Endodermal cell (in vitro differentiated cells): ENCODE data around the gene KCNK10. TPM values are rescaled to one million over a fixed set of nuclear protein-coding genes. Genes with fewer than 3 reads are reported as not detected.
A peak's percentile ranks its signal among the peaks of the same experiment; 100 is the strongest.

ENCODE experiments used
- DNase-seq: peaks from one replicate; pipeline ENCODE4 v3.0.0-alpha.2; 2017
- H3K27ac ChIP-seq: 2 replicates; pipeline ENCODE4 v1.5.1; 2013; ENCODE audit warnings: mild to moderate bottlenecking, low read depth, low read length, moderate library complexity
- H3K27me3 ChIP-seq: 2 replicates; pipeline ENCODE4 v1.6.1; 2013; ENCODE audit warnings: mild to moderate bottlenecking, low read length, moderate library complexity; ENCODE audit not compliant: insufficient read depth, control insufficient read depth, poor library complexity, severe bottlenecking
- H3K36me3 ChIP-seq: 2 replicates; pipeline ENCODE4 v1.7.0; 2013; ENCODE audit warnings: mild to moderate bottlenecking, low read length, moderate library complexity; ENCODE audit not compliant: control insufficient read depth, insufficient read depth
- H3K4me1 ChIP-seq: one replicate; pipeline ENCODE4 v1.7.0; 2013; ENCODE audit warnings: low read length; ENCODE audit not compliant: control insufficient read depth, insufficient read depth
- H3K4me3 ChIP-seq: 2 replicates; pipeline ENCODE4 v1.5.1; 2013; ENCODE audit warnings: mild to moderate bottlenecking, low read length, moderate library complexity
- H3K9ac ChIP-seq: 2 replicates; pipeline ENCODE4 v1.6.1; 2013; ENCODE audit warnings: mild to moderate bottlenecking, low read length, moderate library complexity; ENCODE audit not compliant: poor library complexity, severe bottlenecking; ENCODE audit errors: extremely low read depth
- H3K9me3 ChIP-seq: 2 replicates; pipeline ENCODE4 v1.6.1; 2013; ENCODE audit warnings: mild to moderate bottlenecking, low read length, moderate library complexity; ENCODE audit not compliant: control insufficient read depth
- H3K27ac Mint-ChIP-seq: 2 replicates; pipeline ENCODE4 v1.8.0; 2020; ENCODE audit warnings: mixed read lengths
- H3K27me3 Mint-ChIP-seq: 2 replicates; pipeline ENCODE4 v1.8.0; 2021; ENCODE audit warnings: mild to moderate bottlenecking, mixed read lengths; ENCODE audit not compliant: insufficient read depth
- H3K36me3 Mint-ChIP-seq: 2 replicates; pipeline ENCODE4 v1.8.0; 2020; ENCODE audit warnings: low read depth, mixed read lengths
- H3K4me1 Mint-ChIP-seq: 2 replicates; pipeline ENCODE4 v1.8.0; 2020; ENCODE audit warnings: mixed read lengths
- H3K4me3 Mint-ChIP-seq: 2 replicates; pipeline ENCODE4 v1.8.0; 2020; ENCODE audit warnings: mild to moderate bottlenecking, moderate library complexity, mixed read lengths
- H3K9me3 Mint-ChIP-seq: 2 replicates; pipeline ENCODE4 v1.8.0; 2020; ENCODE audit warnings: mild to moderate bottlenecking, mixed read lengths
- WGBS, 2 experiments: methylation state at CpG; one replicate each; pipeline versions ENCODE4 v1.1.5 to v1.1.7; 2013; ENCODE audit warnings: missing lambda C conversion rate in 2 of 2, mixed read lengths in 1 of 2; ENCODE audit not compliant: insufficient coverage in 1 of 2, insufficient read length in 1 of 2; 5-methylcytosine and 5-hydroxymethylcytosine counted together
- total RNA-seq, 2 donors: library from RNA; stranded (reverse); fragmentation: NEBNext Ultra II Directional in 1 of 2; extraction: Animal tissue kit (Norgen Biotek cat#: 25700) in 1 of 2; gene quantifications; 2 replicates in 1 of 2; 3 replicates in 1 of 2; pipeline ENCODE4 v1.2.1, GENCODE V29; 2021
- TF ChIP-seq, protein P1 (sequence below): fragments of 200-600 bp; sonication (generic); conservative IDR thresholded peaks from 2 replicates; pipeline ENCODE4 v1.5.0; 2021; ENCODE audit warnings: antibody characterized with exemption, mild to moderate bottlenecking

The KCNK10 gene
- total RNA-seq, 2 donors from 2014 or later = 0.24 to 1.8 TPM

DNA sequence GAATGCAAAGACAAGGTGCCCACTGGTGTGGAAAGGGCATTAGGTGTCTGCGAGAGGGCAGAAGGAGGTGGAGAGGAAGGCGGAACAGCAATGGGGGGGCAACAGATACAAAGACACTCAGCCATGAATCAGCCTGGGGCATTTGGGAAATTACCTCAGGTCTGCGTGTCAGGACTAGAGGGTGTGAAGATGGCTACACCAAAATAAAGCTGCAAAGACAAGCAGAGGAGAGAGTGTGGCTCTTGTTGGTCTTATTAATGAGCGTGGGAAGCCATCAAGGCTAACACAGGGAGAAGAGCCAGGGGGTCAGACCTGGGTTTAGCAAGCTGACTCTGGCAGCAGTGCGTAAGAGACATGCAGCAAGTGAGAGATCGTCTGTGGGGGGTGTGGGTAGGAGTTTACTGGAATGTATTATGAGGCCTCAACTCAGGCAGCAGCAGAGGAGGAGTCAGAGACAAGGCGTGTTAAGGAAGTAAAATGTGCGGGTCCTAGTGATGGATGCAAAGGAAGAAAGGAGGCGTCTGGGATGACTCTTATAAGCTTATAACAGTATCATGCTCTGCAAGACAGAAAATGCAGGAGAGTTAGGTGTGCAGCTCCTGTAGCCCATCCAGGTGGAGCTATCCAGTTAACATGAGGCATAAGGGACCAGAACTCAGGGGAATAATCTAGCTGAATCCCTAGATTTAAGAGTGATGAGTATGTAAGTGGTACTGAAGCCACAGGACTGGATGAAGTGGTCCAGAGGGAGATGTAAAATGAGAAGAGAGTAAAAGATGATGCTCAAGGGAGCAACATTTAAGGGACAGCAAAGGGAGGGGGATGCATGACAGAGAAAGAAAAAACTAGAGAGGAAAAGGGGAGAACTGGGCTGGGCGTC is 50.4 kb downstream of the KCNK10 start:
- H3K4me3 Mint-ChIP-seq = no peak overlapping the region
- TF ChIP-seq, protein P1, sequence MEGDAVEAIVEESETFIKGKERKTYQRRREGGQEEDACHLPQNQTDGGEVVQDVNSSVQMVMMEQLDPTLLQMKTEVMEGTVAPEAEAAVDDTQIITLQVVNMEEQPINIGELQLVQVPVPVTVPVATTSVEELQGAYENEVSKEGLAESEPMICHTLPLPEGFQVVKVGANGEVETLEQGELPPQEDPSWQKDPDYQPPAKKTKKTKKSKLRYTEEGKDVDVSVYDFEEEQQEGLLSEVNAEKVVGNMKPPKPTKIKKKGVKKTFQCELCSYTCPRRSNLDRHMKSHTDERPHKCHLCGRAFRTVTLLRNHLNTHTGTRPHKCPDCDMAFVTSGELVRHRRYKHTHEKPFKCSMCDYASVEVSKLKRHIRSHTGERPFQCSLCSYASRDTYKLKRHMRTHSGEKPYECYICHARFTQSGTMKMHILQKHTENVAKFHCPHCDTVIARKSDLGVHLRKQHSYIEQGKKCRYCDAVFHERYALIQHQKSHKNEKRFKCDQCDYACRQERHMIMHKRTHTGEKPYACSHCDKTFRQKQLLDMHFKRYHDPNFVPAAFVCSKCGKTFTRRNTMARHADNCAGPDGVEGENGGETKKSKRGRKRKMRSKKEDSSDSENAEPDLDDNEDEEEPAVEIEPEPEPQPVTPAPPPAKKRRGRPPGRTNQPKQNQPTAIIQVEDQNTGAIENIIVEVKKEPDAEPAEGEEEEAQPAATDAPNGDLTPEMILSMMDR = no peak

DNA sequence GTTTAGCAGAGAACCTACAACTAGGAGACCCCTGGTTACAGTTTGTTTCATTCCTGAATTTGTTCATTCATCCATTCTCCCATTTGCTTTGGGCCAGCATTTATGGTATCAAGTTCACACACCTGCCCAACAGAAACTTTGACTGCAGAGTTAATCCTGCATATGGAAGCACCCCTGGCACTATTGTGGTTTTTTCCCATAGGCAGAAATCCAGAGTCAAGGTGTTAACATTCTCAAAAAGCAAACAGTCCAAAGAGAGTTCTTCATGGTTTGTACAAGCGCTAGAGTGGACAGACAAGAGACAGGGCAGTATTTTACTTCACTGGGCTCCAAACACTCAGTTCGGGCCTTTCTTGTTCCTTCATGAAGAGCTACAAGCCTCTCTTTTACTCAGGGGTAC is 51.9 kb downstream of the KCNK10 start:
- Histone ChIP-seq H3K4me1 (no peaks in the 10 kb centered on the region), H3K27ac (no peak overlapping the region), H3K36me3 (no peaks in the 10 kb centered on the region), H3K4me3 (no peak overlapping the region), H3K27me3 (peaks cover 12% of the 10 kb centered on the region), H3K9ac (no peak overlapping the region), H3K9me3 (no peaks in the 10 kb centered on the region)
- H3K27ac Mint-ChIP-seq = no peak overlapping the region
- DNase-seq = no peak
- H3K4me3 Mint-ChIP-seq = no peak overlapping the region
- TF ChIP-seq, protein P1 = no peak
- no peaks in the 10 kb centered on the region for H3K9me3 Mint-ChIP-seq
- peaks cover 7% of the 10 kb centered on the region for H3K27me3 Mint-ChIP-seq
- 91 to 100% methylated on average over 1 to 2 of the region's 2 CpGs for WGBS, 2 experiments
- H3K4me1 Mint-ChIP-seq = peaks cover 4% of the 10 kb centered on the region
- no peaks in the 10 kb centered on the region for H3K36me3 Mint-ChIP-seq

More for the DNA sequence above, 50.4 kb downstream of the KCNK10 start:
- H3K27ac Mint-ChIP-seq = no peak overlapping the region
- Histone ChIP-seq H3K4me1 (no peaks in the 10 kb centered on the region), H3K27me3 (peaks cover 6% of the 10 kb centered on the region), H3K9ac (no peak overlapping the region), H3K9me3 (no peaks in the 10 kb centered on the region), H3K36me3 (no peaks in the 10 kb centered on the region), H3K27ac (peak overlapping the region; percentile 24), H3K4me3 (no peak overlapping the region)
- no peaks in the 10 kb centered on the region for H3K36me3 Mint-ChIP-seq
- peaks cover 4% of the 10 kb centered on the region for H3K4me1 Mint-ChIP-seq
- DNase-seq = no peak
- no peaks in the 10 kb centered on the region for H3K9me3 Mint-ChIP-seq
- peaks cover 10% of the 10 kb centered on the region for H3K27me3 Mint-ChIP-seq
- 90 to 92% methylated on average over 10 of the region's 10 CpGs for whole genome bisulfite sequencing, 2 experiments

DNA sequence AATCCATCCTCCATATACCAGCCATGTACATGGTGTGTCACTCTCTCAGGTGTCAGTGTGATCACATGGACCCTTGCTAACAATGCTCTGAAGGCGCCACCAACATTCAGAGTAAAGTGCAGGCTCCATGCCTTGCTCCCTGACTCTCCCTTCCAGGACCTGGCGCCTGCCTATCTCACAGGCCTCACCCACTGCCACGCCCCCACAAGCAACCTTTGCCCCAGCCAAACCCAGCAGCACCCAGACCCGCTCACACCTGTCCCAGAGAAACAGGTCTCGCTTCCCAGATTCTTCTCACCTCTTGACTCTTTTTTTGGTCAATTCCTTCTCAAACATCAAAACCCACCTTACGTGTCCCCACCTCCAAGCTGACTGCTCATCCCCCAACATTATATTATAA is 52.3 kb downstream of the KCNK10 start:
- Histone ChIP-seq H3K4me1 (no peaks in the 10 kb centered on the region), H3K9me3 (no peaks in the 10 kb centered on the region), H3K9ac (no peak overlapping the region), H3K27ac (no peak overlapping the region), H3K27me3 (peaks cover 8% of the 10 kb centered on the region), H3K36me3 (no peaks in the 10 kb centered on the region), H3K4me3 (no peak overlapping the region)
- TF ChIP-seq, protein P1 = no peak
- DNase-seq = peak; percentile 78
- H3K9me3 Mint-ChIP-seq = no peaks in the 10 kb centered on the region
- H3K4me1 Mint-ChIP-seq = peaks cover 4% of the 10 kb centered on the region
- no peak overlapping the region for H3K27ac Mint-ChIP-seq
- H3K27me3 Mint-ChIP-seq = peaks cover 10% of the 10 kb centered on the region
- 51 to 67% methylated on average over 3 to 6 of the region's 6 CpGs for WGBS, 2 experiments
- H3K4me3 Mint-ChIP-seq = no peak overlapping the region
- H3K36me3 Mint-ChIP-seq = no peaks in the 10 kb centered on the region
